HAP-1 (cell line): ENCODE data around the gene ORM2.
"Not testable (repeated sequence)": the region's sequence is repeated elsewhere in the genome, so short reads cannot be mapped to it uniquely, and the experiment has no call there.

ENCODE experiments used
- DNase-seq, 2 experiments: peaks; one replicate each; pipeline ENCODE4 v3.0.0-alpha.2; 2016 to 2020; ENCODE audit warnings: low spot score in 2 of 2
- H3K27me3 ChIP-seq: fragments of 250-450 bp; sonication (Bioruptor Pico); 2 replicates; pipeline ENCODE4 v1.5.1; 2020; ENCODE audit warnings: low read depth, mild to moderate bottlenecking, moderate library complexity
- H3K36me3 ChIP-seq: fragments of 250-450 bp; sonication (Bioruptor Pico); replicated peaks from 2 replicates; pipeline ENCODE4 v1.5.1; 2020; ENCODE audit warnings: mild to moderate bottlenecking
- H3K4me1 ChIP-seq: fragments of 250-450 bp; sonication (Bioruptor Pico); 2 replicates; pipeline ENCODE4 v1.5.1; 2020; ENCODE audit warnings: mild to moderate bottlenecking
- H3K4me3 ChIP-seq: fragments of 250-450 bp; sonication (Bioruptor Pico); 2 replicates; pipeline ENCODE4 v1.5.1; 2020; ENCODE audit warnings: mild to moderate bottlenecking, moderate library complexity
- H3K9me3 ChIP-seq: fragments of 250-450 bp; sonication (Bioruptor Pico); 2 replicates; pipeline ENCODE4 v1.5.1; 2020; ENCODE audit warnings: mild to moderate bottlenecking, moderate library complexity
- in situ Hi-C: fragments of 300-500 bp; cut with MboI; formaldehyde crosslinking; loops from 3 replicates; pipeline ENCODE4 v1.14.3; 2020; ENCODE audit warnings: low sequenced_read_pairs, inconsistent platforms, mixed read lengths

The ORM2 gene

GRCh38 chr9:114312513-114312875, 17.2 kb upstream of the ORM2 start:
- no peak overlapping the region for H3K4me3 ChIP-seq
- peaks cover 6% of the 10 kb centered on the region; the same call in 1 of the 2 replicates for H3K36me3 ChIP-seq
- no peaks in the 10 kb centered on the region for H3K9me3 ChIP-seq
- H3K4me1 ChIP-seq, result no peaks in the 10 kb centered on the region
- DNase-seq, result peak in 1 of 2 experiments; percentile 6
- no peaks in the 10 kb centered on the region for H3K27me3 ChIP-seq
- in situ Hi-C loops, result no loop called here

GRCh38 chr9:114313186-114313585, 16.5 kb upstream of the ORM2 start:
- no peak for DNase-seq
- peaks cover 2% of the 10 kb centered on the region; the same call in 1 of the 2 replicates for H3K4me1 ChIP-seq
- H3K27me3 ChIP-seq, result no peaks in the 10 kb centered on the region
- peaks cover 6% of the 10 kb centered on the region; the same call in 1 of the 2 replicates for H3K36me3 ChIP-seq
- in situ Hi-C loops, result no loop called here
- no peaks in the 10 kb centered on the region for H3K9me3 ChIP-seq
- H3K4me3 ChIP-seq, result no peak overlapping the region

GRCh38 chr9:114314256-114314867, 15.3 kb upstream of the ORM2 start:
- Histone ChIP-seq H3K9me3 (no peaks in the 10 kb centered on the region), H3K36me3 (peaks cover 6% of the 10 kb centered on the region; the same call in 1 of the 2 replicates), H3K4me1 (peaks cover 2% of the 10 kb centered on the region; the same call in 1 of the 2 replicates), H3K4me3 (no peak overlapping the region), H3K27me3 (no peaks in the 10 kb centered on the region)
- in situ Hi-C loops, result no loop called here
- DNase-seq, result peak in 1 of 2 experiments; percentile 3

GRCh38 chr9:114314881-114315722, 14.6 kb upstream of the ORM2 start:
- in situ Hi-C loops, result no loop called here
- Histone ChIP-seq H3K36me3 (peaks cover 6% of the 10 kb centered on the region; the same call in 1 of the 2 replicates), H3K4me3 (no peak overlapping the region), H3K9me3 (no peaks in the 10 kb centered on the region), H3K4me1 (peaks cover 2% of the 10 kb centered on the region; the same call in 1 of the 2 replicates), H3K27me3 (no peaks in the 10 kb centered on the region)
- DNase-seq, result peak in 1 of 2 experiments; percentile 6

DNA sequence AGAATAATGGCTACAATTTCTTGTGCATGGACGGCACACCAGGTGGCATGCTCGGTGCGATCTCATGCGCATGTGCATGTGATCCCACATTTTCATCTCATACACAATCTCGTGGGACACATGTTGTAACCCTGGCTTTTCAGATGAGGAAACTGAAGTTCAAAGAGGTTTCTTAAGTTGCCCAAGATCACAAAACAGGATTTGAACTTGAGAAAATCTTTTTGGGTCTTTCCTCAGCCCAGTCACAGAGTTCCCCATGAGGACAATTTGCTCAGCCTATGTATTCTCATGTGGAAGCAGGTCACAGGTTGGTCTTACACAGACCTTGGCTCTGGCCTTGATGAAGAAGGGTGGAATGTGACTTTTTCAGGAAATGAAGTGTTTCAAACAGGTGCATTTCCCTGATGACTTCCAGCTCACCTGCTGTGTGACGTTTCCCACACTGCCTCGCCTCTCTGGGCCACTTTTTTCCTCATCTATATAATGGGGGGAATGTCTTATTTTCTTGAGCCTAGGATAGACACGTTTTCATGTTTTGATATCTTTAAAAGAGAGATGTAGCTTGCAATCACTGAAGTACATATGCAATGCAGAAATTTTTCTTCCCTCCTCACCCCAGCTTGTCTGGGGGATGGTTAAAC, 13.8 kb upstream of the ORM2 start:
- in situ Hi-C loops, result no loop called here
- no peaks in the 10 kb centered on the region for H3K36me3 ChIP-seq
- no peak overlapping the region for H3K4me3 ChIP-seq
- no peak for DNase-seq
- H3K9me3 ChIP-seq, result no peaks in the 10 kb centered on the region
- no peaks in the 10 kb centered on the region for H3K27me3 ChIP-seq
- peaks cover 2% of the 10 kb centered on the region; the same call in 1 of the 2 replicates for H3K4me1 ChIP-seq

- in situ Hi-C loops, result no loop called here
- H3K4me3 ChIP-seq, result no peak overlapping the region
- H3K9me3 ChIP-seq, result no peaks in the 10 kb centered on the region
- H3K4me1 ChIP-seq, result peaks cover 2% of the 10 kb centered on the region; the same call in 1 of the 2 replicates
- peak in 1 of 2 experiments; percentile 33 for DNase-seq
- no peaks in the 10 kb centered on the region for H3K27me3 ChIP-seq
- no peaks in the 10 kb centered on the region for H3K36me3 ChIP-seq
Measured at GRCh38 chr9:114316605-114317230, 13.0 kb upstream of the ORM2 start.

- in situ Hi-C loops, result no loop called here
Measured at GRCh38 chr9:114317665-114318357, 11.9 kb upstream of the ORM2 start.

GRCh38 chr9:114318416-114318815, 11.3 kb upstream of the ORM2 start:
- in situ Hi-C loops, result no loop called here

More at GRCh38 chr9:114317665-114318357, 11.9 kb upstream of the ORM2 start:
- DNase-seq, result peak in 1 of 2 experiments; percentile 1
- Histone ChIP-seq H3K4me1 (peaks cover 2% of the 10 kb centered on the region; the same call in 1 of the 2 replicates), H3K27me3 (no peaks in the 10 kb centered on the region), H3K9me3 (no peaks in the 10 kb centered on the region), H3K4me3 (no peak overlapping the region), H3K36me3 (no peaks in the 10 kb centered on the region)

GRCh38 chr9:114319147-114319546, 10.5 kb upstream of the ORM2 start:
- peak in 1 of 2 experiments; percentile 3 for DNase-seq
- no peaks in the 10 kb centered on the region for H3K9me3 ChIP-seq
- H3K36me3 ChIP-seq, result no peaks in the 10 kb centered on the region
- peaks cover 2% of the 10 kb centered on the region; the same call in 1 of the 2 replicates for H3K4me1 ChIP-seq
- H3K4me3 ChIP-seq, result no peak overlapping the region
- H3K27me3 ChIP-seq, result no peaks in the 10 kb centered on the region
- in situ Hi-C loops, result no loop called here

More at GRCh38 chr9:114318416-114318815, 11.3 kb upstream of the ORM2 start:
- no peaks in the 10 kb centered on the region for H3K36me3 ChIP-seq
- no peaks in the 10 kb centered on the region for H3K27me3 ChIP-seq
- no peak overlapping the region for H3K4me3 ChIP-seq
- peak in 1 of 2 experiments; percentile 0 for DNase-seq
- H3K4me1 ChIP-seq, result peaks cover 2% of the 10 kb centered on the region; the same call in 1 of the 2 replicates
- H3K9me3 ChIP-seq, result no peaks in the 10 kb centered on the region

- H3K27me3 ChIP-seq, in situ Hi-C loops, H3K9me3 ChIP-seq, DNase-seq, H3K4me3 ChIP-seq, H3K4me1 ChIP-seq, H3K36me3 ChIP-seq: not testable (repeated sequence)
Measured at GRCh38 chr9:114320710-114321109, 9.0 kb upstream of the ORM2 start.

DNA sequence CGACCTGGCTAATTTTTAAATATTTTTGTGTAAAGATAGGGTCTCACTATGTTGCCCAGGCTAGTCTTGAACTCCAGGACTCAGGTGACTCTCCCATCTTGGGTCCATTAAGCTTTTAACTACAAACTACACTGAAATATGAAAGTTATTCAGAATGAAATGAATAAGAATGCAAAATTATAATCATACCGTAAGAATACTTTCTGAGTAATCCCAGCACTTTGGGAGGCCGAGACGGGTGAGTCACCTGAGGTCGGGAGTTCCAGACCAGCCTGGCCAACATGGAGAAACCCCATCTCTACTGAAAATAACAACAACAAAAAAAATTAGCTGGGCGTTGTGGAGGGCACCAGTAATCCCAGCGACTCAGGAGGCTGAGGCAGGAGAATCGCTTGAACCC, 7.9 kb upstream of the ORM2 start:
- no peak overlapping the region for H3K4me3 ChIP-seq
- H3K27me3 ChIP-seq, result no peaks in the 10 kb centered on the region
- peaks cover 2% of the 10 kb centered on the region; the same call in 1 of the 2 replicates for H3K4me1 ChIP-seq
- no peak for DNase-seq
- no peaks in the 10 kb centered on the region for H3K36me3 ChIP-seq
- H3K9me3 ChIP-seq, result no peaks in the 10 kb centered on the region
- in situ Hi-C loops, result no loop called here

- H3K4me3 ChIP-seq, DNase-seq, H3K4me1 ChIP-seq, H3K9me3 ChIP-seq, H3K27me3 ChIP-seq, in situ Hi-C loops, H3K36me3 ChIP-seq: not testable (repeated sequence)
Measured at GRCh38 chr9:114322160-114322818, 7.4 kb upstream of the ORM2 start.
